Activated CD4-positive, CD25-positive, alpha-beta regulatory T cell treated with anti-CD3 and anti-CD28 coated beads, Interleukin-2, amount 50 U/mL, for 72 hours (primary cell): ENCODE data around the gene NIPAL3.

Source experiments
- DNase-seq: peaks from one replicate; pipeline ENCODE4 v3.0.0; 2021

Gene NIPAL3

DNA sequence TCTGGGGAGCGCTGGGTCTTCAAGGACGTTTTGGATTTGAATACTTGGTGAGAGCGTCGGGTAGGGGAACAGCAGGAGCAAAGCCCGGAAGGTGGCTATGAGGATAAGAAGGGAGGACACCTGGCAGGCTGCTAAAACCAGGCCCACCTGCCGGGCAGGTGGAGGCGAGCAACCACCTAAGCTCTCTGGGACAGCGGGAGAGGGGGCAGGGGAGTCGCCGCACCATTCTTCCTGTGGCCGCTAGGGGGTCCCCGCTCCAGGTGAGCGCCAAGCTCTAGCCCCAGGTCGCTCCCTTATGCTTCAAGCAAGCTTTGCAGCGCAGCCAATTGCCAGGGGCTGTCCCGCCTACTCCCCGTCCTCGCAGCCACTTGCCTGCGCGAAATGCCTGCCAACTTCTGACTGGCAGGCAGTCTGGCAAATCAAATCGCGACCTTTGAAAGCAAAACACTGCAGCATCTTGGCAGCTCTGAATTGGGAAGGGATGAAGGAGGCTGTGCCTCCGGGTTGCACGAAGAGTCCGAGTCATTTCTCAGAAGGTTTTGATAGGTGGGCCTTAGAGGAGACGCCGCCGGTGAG is at the start of gene NIPAL3:
TSS of gene NIPAL3 (plus strand) at position 469 of the 576 bp plus-strand sequence. CDS start 3,746 bp downstream, outside the sequence.
- peak; percentile 95 for DNase-seq

DNA sequence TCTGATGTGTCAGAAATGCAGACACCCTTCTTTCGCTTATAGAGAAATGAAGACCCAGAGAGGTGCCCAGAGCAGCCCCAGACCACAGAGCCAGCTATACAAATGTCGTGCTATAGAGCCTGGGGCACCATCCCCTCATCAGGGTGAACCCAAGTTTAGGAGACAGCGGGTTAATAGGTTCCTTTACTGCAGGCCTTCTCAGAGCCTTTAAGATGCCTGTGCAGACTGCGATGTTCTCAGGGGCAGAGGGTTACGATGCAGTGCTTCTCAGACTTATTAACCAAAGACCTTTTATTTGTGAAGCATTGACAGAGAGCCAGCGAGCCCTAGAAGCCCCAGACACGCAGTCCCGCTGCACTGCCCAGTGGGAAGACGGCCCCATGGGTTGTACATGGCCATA is 48.9 kb upstream of the NIPAL3 start:
- no peak for DNase-seq

DNA sequence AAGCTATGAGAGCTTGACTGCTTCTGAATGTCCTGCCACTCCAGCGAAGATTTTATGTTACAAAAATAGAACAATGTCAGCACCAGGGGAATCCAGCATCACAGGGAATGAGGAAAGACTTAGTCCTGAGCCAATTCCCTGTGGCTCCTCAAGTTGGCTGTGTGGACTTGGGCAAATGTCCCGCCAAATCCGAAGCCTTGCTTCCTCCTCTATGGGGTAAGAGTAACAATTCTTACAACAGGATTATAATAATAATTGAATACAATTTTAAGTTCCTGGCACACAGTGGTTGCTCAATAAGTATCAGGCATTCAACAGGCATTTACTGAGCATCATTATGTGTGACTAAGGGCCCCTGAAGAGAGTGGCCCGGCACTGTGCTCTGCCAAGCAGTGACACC is 46.4 kb upstream of the NIPAL3 start:
- DNase-seq: no peak

DNA sequence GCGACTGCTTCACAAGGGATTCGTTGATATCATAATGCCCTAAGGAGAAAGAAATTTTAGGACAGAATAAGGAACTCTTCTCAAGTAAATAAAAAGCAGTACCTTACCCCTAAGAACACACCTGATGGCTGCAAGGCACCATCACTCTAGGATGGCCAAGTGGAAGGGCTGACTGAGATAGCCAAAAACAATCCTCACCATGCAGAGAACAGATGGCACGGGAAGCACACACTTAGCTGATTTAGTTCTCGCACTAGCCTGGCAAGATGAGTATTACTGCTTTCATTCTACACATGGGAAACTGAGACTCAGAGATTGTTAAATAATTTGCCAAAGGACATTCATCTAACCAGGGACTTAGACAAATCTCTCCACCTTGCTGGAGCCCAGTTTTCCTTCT is 45.8 kb upstream of the NIPAL3 start:
- DNase-seq: no peak

DNA sequence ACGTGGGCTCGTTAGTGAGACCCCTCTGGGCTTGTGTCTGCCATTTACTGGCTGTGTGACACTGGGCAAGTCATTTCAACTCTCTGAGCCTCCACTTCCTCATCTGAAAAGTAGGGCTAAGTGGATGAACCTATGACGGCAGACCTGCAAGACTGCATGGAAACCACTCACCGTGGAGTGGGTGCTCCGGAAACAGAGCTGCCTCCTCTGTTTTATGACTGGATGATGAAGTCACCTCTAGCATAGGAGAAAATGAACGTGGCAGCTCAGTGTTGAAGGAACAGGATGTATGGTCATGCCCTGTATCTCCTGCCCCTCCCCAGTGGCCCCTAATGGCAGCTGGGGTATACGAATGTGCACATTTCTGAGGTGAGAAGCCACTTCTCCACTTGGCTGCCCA is 42.6 kb upstream of the NIPAL3 start:
- DNase-seq: no peak

DNA sequence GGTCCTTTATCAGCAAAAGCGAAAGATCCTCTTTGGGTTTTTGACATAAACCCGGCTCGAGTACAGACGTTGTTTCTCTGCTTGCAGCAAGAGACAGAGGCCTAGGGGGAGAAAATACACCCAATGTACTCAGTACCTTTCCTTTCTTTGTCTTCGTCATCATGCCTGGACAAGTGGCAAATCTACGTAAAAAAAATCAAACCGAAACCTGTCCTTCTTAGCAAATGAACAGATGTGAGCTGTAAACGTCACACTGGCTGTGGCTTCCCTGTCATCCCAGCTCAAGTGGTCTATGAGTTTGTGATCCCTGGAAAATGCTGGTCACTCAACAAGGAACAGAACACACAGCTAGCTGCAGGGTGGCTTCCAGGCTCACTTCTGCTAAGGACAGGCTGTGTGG is 41.9 kb upstream of the NIPAL3 start:
- no peak for DNase-seq

DNA sequence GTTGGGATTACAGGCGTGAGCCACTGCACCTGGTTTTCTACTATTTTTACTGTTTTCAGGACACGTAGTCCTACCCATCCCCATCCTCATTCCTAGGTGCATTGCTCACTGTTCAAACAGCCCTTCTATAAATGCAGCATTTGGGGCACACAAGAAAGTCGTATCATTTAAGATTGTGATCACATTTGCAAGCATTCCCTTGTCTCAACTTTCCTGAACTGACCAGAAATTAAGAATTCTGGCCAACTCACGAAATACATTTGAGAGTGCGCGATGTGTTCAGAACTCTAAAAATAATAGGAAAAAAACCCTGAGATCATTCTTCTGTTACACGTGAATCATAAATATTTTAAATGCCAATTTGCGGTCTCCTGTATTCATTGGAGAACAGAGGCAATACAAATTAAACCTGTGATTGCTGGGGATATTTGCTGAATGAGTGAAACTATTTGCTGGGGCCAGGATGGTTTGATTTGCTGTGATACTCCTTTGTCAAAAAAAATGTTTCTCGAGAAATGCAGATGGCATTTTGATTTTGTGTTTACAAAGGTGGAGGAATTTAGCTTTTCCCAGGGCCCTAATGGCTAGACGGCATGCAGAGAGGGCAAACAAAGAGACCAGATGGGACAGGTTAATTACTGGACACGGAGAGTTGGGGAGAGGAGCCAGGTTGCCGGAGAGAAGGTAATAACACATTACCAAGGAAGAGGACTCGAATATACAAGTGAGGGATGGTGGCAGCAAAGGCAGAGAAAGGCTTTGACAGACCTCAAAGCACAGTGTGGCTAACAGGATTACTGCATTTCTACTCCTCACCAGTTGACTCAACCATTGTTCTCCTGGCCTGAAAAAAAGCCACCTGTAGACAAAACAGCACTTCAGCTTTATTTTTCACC is 40.5 kb upstream of the NIPAL3 start:
- DNase-seq: no peak

DNA sequence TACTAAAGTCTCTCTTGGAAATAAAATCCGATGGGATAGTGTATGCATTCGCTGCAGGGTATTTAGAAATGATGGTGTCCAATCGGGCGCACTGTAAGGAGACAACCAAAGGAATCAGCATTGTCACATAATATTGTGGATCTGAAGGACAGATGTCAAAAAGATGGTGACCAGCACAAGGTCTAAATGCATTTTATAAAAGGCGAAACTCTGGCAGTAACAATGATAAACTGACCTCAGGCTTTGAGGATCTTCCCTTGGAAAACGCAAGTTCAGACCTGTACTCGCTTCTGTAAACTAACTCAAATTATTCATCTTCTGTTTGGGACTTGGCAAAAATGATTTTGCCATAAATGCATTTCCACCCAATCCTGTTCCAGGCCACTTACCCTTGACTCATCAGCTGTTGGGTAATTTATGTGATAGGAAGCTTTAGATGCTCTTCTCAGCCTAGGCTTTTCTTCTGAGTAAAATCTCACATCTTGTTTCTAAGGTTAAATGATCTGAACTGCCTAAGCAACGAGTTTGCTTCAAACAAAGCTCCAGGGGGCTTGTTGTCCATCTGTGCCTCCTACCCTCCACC is 35.8 kb upstream of the NIPAL3 start:
- DNase-seq: no peak

DNA sequence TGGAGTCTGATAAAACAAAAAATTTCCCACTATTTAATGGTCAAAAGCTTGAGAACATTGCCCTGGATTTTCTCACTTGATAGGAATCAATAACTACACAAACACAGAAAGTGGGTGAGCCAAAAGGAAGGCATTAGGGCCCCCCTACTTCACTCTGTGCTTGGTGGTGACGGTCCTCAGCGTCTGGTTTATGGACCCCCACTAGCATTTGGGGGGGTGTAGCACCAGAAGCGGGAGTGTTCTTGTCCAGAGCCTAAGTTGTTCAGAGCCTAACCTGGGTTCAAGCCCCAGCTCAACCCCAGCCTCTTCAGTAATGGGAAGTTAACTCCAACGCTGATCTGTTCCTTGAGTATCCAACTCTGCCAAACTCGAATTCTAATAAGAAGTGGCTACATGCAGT is 35.1 kb upstream of the NIPAL3 start:
- DNase-seq: no peak

DNA sequence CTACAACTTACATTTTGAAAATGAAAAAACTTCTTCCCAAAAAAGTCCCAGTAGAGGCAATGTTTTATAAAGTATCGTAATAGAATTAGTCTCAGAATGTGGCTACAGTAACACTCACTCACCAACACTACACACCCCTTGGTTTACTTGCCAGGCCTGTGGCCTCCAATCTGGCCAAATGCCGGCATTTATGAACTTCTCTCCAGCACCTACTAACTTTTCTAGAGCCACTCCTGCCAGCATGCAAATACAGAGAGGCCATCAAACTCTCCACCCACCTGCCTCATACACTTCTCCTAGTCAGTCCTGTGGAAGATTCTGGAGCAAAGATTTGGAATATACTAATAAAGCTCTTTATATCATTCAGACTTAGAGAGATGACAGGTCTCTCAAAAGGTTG is 34.3 kb upstream of the NIPAL3 start:
- DNase-seq: no peak

DNA sequence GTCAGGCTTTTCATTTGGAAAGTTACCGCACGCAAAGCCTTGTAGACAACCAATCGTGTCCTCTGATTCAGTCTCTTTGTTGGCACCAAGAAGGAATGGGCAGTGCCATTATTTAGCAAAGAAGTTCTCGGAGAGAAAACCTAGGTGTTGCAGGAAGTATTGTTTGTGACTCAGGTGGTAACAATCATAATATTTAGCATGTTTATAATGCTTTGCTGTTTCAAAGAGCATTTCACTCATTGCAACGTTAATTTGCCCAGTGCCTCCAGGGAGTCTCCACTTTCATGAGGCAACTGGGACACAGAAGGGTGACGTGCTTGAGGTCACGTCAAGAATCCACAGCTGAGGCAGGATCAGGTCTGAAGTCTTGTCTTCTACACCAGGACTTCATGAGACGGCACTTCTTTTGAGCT is 33.4 kb upstream of the NIPAL3 start:
- no peak for DNase-seq

DNA sequence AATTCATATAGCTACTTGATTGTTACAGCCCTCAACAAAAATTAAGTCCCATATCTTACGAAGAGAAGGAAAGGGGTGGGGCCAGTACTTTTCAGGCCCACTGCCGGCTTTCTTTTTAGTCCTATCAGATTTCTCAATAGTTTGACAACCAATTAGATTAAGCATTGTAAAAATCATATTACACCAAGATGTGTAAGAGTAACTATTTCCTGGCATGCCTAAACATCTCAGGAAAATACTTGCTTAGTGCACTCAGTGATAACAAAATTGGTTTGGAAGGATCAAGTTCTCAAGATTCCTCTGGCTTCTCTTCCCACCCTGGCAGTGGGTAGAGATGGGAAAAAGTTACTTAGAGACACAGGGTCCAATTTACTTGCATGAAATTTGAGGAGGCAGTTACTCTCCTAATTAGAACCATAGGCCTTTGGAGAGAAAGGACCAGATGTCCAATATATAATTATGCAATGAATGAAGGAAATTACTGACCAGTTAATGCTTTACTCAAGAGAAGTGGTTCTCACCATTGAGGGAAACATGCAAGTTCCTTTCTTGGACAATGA is 32.1 kb upstream of the NIPAL3 start:
- no peak for DNase-seq

DNA sequence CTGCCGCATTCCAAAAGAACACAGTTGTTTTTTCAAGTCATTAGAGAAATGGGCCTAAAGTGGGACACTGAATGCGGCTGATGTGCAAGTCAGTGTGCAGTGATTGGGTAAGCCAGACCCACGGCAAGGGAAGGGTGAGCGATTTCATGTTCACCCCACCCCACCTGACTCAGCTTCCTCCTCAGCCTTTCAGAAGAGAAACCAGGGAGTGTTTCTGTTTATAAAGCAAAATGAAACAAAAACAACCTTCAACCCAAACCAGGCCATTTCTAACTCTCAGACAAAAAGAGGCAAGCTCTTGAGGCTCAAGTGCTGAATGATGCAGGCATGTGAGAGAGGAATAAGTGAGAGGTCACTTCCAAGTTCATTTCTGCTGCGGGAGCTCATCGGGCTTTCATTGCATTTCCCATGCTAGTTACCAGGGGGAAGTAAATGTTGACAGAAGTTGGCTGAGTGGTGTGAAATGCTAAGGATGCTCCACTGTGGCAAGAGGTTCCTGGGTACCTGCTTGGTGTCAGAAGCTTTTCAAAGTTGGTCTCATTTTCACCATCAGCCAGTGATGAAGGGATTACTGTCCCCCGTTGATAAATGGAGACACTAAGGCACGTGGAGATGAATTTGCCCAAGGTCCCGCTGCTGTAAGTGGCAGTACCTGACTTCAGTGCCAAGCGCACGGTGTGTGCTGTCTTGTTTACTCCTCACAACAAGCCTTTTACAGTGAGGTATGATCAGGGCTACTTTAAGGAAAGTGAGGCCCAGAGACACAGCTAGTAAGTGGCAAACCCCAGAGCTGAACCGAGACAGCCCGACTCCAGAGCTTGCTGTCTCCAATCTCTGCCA is 31.1 kb upstream of the NIPAL3 start:
- no peak for DNase-seq

DNA sequence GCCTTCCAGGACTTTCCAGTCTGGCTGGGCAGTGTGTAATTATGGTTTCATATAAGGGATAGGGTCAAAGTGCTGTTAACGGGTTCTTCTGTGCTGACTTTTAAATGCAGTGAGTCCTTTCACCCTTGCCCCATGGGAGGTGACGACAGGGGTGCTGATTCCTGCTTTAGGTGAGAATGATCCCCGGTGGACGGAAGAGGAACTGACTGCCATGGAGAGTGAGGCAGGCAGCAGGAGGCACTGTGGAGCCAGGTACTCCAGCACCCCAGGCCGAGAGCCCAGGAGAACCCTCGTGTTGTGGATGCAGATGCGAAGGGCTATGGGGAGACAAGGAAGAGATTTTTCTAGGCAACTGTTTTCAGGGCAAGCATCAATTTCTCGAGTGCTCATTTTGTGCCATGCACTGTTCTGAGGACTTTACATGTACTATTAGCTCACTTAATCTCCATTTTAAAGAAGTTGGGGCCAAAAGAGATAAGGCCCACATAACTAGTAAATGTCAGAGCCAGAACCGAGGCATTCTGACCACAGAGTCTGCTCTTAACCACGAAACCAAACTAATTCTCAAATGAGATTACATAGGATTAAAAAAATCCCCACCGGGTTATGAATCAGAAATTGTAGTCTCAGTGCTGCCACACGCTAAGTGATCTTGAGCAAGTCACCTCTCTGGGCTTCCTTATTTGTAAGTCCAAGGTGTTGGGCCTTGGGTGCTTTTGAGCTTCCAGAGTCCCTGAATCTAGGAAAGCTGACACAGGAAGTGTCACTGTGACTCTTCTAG is 30.3 kb upstream of the NIPAL3 start:
- DNase-seq: no peak

DNA sequence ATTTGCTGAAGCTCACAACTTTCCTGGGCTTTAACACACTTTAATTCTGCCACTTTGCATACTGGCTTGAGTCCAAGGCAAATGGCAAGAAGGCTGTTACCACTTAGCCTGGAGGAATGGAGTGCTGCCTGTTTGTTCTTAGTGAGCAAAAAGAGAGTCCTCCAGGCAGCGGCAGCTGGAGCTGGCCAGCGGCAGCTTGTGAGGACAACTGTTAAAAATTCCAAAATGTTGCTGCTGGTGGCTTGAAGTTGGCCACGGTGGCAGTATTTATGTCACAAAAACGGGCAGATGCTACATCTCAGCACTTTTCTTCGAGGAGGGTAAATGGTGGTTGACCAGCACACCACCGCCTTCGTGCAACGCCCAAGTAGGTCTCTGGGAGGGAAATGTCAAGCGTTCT is 29.4 kb upstream of the NIPAL3 start:
- DNase-seq: no peak

DNA sequence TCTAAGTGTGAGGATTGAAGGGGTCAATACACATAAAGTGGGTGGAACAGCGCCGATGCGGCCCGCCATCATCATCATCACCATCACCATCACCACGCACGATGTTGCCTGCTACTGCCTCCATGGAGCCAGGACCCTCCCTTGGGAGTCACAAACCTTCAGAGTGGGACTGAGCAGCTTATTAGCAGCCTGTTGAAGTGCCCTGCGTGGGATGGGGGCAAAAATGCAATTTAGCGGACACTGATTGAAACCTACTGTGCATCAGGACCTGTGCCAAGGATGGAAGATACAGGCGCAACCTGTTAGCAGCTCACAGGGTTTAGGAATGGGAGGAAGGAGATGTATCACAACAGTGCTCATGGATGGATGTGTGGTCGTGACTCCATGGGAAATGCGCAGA is 28.7 kb upstream of the NIPAL3 start:
- DNase-seq: no peak

DNA sequence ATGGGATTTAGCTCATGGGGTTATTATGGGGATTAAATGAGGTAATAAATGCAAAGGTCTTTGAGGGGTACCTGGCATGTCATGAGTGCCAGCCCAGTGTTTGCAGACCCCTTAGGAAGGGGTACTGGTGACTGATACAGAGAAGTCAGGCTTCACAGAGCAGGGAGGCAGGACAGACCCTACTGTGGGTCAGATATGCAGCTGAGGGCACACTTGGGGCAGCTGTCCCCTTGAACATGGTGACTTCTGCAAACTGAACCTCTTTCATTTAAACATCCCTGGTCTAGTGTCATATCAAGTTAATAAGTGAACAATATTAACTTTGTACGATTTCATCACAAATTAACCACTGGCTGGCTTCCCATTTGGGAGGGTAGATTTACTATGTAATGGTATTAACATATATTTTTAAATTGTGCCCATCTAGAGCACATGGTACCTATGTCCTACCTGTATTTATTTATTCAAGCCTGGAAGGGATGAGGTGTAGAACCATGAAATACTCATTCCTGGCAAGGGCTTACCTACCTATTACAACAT is 27.9 kb upstream of the NIPAL3 start:
- DNase-seq: no peak

DNA sequence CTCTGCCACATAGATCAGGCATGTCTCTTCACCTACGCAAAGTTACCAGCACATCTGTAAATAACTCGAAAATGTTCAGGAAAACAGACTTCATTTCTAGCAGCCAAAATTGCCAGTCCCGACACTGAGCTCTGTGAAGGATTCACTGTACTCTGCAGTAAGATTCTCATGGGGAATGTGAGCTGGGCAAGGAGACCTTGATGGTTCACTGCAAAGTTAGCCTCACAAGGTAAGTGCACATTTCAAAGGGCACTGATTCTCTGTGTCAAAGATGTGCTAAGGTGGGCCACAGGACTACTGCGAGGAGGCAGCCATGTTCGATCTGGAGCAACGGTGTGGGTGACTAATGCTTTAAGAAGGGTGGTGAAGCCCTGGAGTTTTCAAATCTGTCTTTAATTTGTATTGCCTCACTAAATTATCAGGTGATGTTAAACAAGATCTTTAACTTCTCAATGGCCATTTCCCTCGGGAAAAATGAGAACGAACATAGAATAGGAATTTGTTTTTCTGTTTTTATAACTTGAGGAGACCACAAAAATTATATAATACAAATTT is 27.2 kb upstream of the NIPAL3 start:
- no peak for DNase-seq

DNA sequence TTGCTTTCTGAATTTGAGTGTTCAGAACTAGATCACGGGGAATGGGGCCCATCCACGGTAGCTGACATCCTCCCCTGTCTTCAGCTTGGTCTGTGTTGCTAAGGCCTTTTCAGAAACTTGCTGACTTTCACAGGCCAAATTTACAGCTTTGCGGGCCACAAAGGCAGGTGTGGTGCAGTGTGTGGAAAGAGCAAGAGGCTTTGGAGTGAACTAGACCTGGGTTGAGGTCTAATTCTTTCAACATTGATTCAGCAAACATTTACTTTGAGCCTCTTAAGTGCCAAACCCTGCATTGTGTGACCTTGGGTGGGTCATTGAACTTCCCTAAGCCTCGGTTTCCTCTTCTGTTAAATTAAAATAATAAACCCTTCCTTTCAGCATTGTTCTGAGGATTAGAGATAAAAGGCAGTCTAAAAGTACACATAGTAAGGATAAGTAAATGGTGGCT is 26.3 kb upstream of the NIPAL3 start:
- DNase-seq: no peak

DNA sequence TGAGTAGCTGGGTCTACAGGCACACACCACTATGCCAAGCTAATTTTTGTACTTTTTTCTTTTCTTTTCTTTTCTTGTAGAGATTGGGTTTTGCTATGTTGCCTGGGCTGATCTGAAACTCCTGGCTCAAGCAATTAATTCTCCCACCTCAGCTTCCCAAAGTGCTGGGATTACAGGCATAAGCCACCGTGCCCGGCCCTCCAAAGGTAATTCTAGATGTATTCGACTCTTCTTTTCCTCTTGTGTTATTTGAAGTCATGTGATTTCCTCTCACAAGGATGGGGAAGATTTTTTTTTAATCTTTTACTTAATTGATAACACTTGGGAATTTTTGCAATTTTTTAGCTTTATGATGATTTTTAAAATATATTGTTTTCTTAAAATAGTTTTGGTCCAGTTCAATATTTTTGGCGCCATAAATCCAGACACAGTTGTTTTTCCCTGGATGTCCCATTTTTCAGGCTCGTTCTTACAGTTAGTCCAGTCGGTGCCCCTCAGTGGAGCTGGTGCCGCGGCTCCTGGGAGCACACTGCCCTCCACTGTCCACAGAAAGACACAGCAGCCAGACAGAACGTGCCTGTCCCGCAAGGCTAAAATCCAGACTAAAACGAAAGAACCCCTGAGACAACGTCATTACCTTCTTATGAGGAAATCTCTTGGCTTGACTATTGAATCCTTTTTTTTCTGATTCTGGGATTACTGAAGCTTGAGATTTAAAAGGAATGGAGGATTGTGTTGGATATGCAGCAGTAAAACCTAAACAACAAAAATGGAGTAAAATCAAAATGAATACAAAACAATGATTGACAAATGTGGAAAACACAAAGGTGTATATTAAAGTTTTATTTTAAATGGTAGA is 24.4 kb upstream of the NIPAL3 start:
- peak; percentile 61 for DNase-seq
